ENCODE results near the gene PI4KA.

Gene PI4KA

DNA sequence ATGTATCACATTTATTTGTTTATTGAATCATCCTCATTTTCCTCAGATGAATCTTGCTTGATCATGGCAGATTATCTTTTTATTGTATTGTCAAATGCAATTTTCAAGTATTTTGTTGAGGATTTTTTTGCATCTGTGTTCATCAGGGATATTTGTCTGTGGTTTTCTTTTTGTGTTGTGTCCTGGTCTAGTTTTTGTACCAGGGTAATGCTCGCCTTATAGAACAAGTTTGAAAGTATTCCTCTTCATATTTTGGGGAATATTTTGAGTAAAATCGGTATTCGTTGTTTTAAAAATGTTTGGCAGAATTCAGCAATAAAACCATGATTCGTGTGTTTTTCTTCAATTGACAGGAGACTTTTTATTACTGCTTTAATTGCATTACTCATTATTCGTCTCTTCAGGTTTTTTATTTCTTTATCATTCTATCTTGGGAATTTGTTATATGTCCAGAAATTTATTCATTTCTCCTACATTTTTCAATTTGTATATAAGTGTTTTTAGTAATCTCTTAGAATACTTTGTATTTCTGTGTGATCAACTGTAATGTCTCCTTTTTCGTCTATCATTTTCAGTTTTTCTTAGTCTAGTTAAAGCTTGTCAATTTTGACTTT is 198.1 kb downstream of the PI4KA start:
- Histone ChIP-seq H3K36me3 (replicated peaks) (no peaks in the 10 kb centered on the region), H3K27me3 (replicated peaks) (peaks cover 22% of the 10 kb centered on the region), H3K4me3 (ENCODE audit: low read depth, low read length) (no peak overlapping the region), H3K27ac (no peak overlapping the region)
- in situ Hi-C loops (cut with HindIII; ENCODE audit: low pct_ligation_motif_present, low sequenced_read_pairs): no loop called here
- TF ChIP-seq, protein P1, sequence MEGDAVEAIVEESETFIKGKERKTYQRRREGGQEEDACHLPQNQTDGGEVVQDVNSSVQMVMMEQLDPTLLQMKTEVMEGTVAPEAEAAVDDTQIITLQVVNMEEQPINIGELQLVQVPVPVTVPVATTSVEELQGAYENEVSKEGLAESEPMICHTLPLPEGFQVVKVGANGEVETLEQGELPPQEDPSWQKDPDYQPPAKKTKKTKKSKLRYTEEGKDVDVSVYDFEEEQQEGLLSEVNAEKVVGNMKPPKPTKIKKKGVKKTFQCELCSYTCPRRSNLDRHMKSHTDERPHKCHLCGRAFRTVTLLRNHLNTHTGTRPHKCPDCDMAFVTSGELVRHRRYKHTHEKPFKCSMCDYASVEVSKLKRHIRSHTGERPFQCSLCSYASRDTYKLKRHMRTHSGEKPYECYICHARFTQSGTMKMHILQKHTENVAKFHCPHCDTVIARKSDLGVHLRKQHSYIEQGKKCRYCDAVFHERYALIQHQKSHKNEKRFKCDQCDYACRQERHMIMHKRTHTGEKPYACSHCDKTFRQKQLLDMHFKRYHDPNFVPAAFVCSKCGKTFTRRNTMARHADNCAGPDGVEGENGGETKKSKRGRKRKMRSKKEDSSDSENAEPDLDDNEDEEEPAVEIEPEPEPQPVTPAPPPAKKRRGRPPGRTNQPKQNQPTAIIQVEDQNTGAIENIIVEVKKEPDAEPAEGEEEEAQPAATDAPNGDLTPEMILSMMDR (IDR thresholded peaks at IDR 0.05; ENCODE audit: low read depth, low read length, missing control alignments): no peak
- no peak for DNase-seq

DNA sequence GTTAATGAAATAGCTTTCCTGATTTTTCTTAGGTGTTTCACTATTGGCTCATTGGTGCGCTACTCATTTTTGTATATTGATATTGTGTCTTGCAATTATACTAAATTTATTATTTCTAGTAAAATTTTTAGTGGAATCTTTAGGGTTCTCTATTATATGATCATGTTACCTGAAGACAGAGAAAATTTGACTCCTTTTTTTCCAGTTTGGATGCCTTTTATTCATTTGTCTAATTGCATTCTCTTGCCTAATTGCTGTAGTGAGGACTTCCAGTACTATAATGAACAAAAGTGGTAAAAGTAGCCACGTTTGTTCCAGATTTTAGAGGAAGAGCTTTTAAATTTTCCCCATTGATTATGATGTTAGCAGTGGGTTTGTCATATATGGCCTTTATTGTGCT is 198.7 kb downstream of the PI4KA start:
- in situ Hi-C loops (cut with HindIII; ENCODE audit: low pct_ligation_motif_present, low sequenced_read_pairs): no loop called here
- H3K27ac ChIP-seq: no peak overlapping the region

DNA sequence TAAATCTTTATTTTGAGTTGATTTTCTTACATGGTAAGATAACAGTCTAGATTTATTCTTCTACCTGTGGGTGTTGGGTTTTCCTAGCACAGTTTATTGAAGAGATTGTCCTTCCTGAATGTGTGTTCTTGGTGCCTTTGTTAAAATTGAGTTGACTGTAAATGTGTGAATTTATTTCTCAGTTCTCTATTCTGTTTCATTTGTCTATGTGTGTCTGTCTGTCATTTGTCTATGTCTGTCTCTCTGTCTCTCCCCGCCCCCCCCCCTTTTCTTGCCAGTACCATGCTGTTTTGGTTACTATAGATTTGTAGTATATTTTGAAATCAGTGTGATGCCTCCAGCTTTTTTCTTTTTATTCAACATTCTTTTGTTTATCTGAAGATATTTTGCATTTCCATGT is 199.4 kb downstream of the PI4KA start:
- Histone ChIP-seq H3K27me3 (replicated peaks) (peaks cover 22% of the 10 kb centered on the region), H3K4me3 (ENCODE audit: low read depth, low read length) (no peak overlapping the region), H3K27ac (no peak overlapping the region), H3K36me3 (replicated peaks) (no peaks in the 10 kb centered on the region)
- TF ChIP-seq, protein P1 (IDR thresholded peaks at IDR 0.05; ENCODE audit: low read depth, low read length, missing control alignments): no peak
- in situ Hi-C loops (cut with HindIII; ENCODE audit: low pct_ligation_motif_present, low sequenced_read_pairs): no loop called here
- DNase-seq: no peak

More for the DNA sequence above, 198.7 kb downstream of the PI4KA start:
- H3K27me3 ChIP-seq (replicated peaks): peaks cover 22% of the 10 kb centered on the region
- H3K4me3 ChIP-seq (ENCODE audit: low read depth, low read length): no peak overlapping the region
- DNase-seq: no peak
- H3K36me3 ChIP-seq (replicated peaks): no peaks in the 10 kb centered on the region
- TF ChIP-seq, protein P1 (IDR thresholded peaks at IDR 0.05; ENCODE audit: low read depth, low read length, missing control alignments): no peak

DNA sequence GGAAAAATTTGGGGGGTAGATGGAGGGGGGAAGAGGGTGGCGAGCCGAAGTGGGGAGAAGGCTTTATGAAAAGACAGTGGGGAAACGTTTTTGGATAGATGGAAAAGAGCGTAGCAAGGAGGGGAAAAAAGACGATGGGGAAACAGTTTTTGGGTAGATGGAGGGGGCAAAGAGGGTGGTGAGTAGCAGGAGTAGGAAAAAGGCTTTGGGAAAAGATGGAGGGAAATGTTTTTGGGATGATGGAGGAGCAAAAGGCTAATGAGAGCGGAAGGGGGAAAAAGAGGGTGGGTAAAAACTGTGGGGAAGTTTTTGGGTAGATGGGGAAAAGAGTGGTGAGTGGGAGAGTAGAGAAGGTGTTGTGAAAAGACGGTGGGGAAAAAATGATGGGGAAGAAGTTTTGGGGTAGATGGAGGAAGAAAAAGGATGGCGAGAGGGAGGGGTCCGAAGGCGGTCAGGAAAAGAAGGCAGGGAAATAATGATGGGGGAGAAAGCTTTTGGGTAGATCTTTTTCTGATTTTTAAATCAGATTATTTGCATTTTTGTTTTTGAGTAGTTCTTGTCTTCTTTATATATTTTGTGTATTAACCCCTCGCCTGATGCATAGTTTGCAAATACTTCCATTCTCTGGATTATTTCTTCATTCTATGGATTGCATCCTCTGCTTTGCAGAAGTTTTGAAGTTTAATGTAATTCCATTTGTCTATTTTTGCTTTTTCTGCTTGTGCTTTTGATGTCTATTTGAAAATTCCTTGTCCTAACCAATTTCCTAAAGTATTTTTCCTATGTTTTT is 200.0 kb downstream of the PI4KA start:
- in situ Hi-C loops (cut with HindIII; ENCODE audit: low pct_ligation_motif_present, low sequenced_read_pairs): no loop called here
- DNase-seq: no peak
- TF ChIP-seq, protein P1 (IDR thresholded peaks at IDR 0.05; ENCODE audit: low read depth, low read length, missing control alignments): no peak
- no peaks in the 10 kb centered on the region for H3K36me3 ChIP-seq (replicated peaks)
- no peak overlapping the region for H3K4me3 ChIP-seq (ENCODE audit: low read depth, low read length)
- no peak overlapping the region for H3K27ac ChIP-seq
- H3K27me3 ChIP-seq (replicated peaks): peaks cover 22% of the 10 kb centered on the region

DNA sequence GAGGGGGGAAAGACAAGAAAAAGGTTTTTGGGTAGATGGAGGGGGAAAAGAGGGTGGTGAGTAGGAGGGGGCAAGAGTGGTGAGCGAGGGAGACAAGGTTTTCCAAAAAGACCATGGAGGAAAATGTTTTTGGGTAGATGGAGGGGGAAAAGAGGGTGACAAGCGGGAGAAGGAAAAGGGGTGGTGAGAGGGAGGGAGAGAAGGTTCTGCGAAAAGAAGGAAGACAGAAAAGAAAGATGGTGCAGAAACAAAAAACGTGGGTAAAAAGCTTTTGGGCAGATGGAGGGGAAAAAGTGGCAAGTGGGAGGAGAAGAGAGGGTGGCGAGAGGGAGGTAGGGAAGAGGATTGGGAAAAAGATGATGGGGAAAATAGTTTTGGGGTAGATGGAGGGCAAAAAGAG is 200.6 kb downstream of the PI4KA start:
- in situ Hi-C loops (cut with HindIII; ENCODE audit: low pct_ligation_motif_present, low sequenced_read_pairs): no loop called here
- no peak overlapping the region for H3K4me3 ChIP-seq (ENCODE audit: low read depth, low read length)
- H3K36me3 ChIP-seq (replicated peaks): no peaks in the 10 kb centered on the region
- no peak overlapping the region for H3K27ac ChIP-seq
- peaks cover 22% of the 10 kb centered on the region for H3K27me3 ChIP-seq (replicated peaks)
- DNase-seq: no peak
- TF ChIP-seq, protein P1 (IDR thresholded peaks at IDR 0.05; ENCODE audit: low read depth, low read length, missing control alignments): no peak
